Tibial nerve (tissue), 3 donors: Measurements from ENCODE around the gene GADD45A.

Source experiments
- POLR2A ChIP-seq, 2 donors: fragments of 450-650 bp; IDR thresholded peaks; one replicate each; pipeline ENCODE4 v1.6.1; 2017; ENCODE audit warnings: antibody characterized with exemption in 2 of 2, mild to moderate bottlenecking in 2 of 2, moderate library complexity in 2 of 2
- TF ChIP-seq, protein P1 (sequence below), 5 experiments: fragments of 200-600 bp in 3 of 5; fragments of 450-650 bp in 2 of 5; sonication (generic) in 3 of 5; IDR thresholded peaks; one replicate each; pipeline ENCODE4 v1.5.1; 2016 to 2019; ENCODE audit warnings: antibody characterized with exemption in 5 of 5, mild to moderate bottlenecking in 3 of 5, moderate library complexity in 2 of 5

DNA sequence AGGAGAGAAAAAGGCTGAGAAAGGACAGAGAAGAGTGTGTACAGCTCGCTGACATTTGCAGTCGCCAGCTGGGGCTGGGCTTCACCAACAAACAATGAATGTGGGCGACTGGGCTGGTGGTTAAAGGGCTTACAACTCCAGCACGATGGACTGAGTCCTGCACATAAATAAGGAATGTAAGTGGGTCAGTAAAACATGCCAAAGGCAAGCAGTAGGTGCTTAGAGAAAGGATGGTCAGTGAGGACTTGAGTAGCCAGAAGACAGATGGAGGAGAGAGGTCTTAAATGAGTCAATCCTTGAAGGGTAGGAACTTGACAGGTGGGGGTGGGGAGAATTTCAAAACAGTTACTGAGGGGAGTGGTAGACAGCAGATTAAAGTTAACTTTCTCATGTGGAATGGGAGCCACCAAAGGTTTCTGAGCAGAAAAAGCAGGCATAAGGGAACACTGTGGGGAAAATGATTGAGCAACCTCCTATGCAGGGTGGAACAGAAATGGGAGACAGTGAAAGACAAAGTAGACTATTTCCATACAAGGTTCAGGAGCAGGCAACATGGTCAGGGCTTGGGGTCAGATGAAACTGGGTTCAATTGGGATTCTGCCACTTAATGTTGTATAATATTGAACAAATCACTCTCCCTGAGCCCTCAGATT is 37.4 kb downstream of the GADD45A start:
- TF ChIP-seq, protein P1, sequence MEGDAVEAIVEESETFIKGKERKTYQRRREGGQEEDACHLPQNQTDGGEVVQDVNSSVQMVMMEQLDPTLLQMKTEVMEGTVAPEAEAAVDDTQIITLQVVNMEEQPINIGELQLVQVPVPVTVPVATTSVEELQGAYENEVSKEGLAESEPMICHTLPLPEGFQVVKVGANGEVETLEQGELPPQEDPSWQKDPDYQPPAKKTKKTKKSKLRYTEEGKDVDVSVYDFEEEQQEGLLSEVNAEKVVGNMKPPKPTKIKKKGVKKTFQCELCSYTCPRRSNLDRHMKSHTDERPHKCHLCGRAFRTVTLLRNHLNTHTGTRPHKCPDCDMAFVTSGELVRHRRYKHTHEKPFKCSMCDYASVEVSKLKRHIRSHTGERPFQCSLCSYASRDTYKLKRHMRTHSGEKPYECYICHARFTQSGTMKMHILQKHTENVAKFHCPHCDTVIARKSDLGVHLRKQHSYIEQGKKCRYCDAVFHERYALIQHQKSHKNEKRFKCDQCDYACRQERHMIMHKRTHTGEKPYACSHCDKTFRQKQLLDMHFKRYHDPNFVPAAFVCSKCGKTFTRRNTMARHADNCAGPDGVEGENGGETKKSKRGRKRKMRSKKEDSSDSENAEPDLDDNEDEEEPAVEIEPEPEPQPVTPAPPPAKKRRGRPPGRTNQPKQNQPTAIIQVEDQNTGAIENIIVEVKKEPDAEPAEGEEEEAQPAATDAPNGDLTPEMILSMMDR (IDR thresholded peaks at IDR 0.05): no peak
- TF ChIP-seq POLR2A (IDR thresholded peaks at IDR 0.05): no peak
